PFSK-1 (cell line): ENCODE results near the gene NRXN3.

Experiments
- POLR2AphosphoS5 ChIP-seq: IDR thresholded peaks from 2 replicates; pipeline ENCODE4 v1.6.1; 2012; ENCODE audit warnings: low read depth, mild to moderate bottlenecking, control low read depth, low read length, moderate library complexity
- TAF1 ChIP-seq: IDR thresholded peaks from 2 replicates; pipeline ENCODE4 v1.6.1; 2012; ENCODE audit warnings: low read length, control low read depth, borderline replicate concordance; ENCODE audit not compliant: insufficient read depth
- TF ChIP-seq, protein P1 (sequence below), 2 experiments: IDR thresholded peaks; 2 replicates each; pipeline versions ENCODE4 v1.6.1 to v1.8.0; 2011 to 2012; ENCODE audit warnings: low read depth in 2 of 2, low read length in 2 of 2, control low read depth in 1 of 2, inconsistent platforms in 1 of 2, mild to moderate bottlenecking in 1 of 2, moderate library complexity in 1 of 2; ENCODE audit not compliant: insufficient read depth in 1 of 2

DNA sequence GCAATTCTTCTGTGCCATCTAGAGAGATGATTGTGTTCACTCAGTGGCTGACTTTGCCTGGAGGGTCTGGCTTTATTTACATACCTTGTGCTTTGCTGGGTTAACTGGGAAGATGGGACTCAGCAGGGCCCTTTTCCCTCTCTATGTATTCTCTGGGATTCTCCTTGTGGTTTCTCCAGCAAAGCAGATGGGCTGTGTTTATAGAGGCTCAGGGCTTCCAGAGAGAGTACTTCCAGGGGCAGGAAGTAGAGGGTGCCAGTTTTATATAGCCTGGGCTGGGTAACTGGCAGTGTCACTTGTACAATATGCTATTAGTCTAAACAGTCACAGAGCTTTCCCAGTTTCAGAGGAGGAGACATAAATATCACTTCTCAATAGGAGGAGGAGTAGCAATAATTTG lies 1531.2 kb downstream of the NRXN3 start:
- TF ChIP-seq, protein P1, sequence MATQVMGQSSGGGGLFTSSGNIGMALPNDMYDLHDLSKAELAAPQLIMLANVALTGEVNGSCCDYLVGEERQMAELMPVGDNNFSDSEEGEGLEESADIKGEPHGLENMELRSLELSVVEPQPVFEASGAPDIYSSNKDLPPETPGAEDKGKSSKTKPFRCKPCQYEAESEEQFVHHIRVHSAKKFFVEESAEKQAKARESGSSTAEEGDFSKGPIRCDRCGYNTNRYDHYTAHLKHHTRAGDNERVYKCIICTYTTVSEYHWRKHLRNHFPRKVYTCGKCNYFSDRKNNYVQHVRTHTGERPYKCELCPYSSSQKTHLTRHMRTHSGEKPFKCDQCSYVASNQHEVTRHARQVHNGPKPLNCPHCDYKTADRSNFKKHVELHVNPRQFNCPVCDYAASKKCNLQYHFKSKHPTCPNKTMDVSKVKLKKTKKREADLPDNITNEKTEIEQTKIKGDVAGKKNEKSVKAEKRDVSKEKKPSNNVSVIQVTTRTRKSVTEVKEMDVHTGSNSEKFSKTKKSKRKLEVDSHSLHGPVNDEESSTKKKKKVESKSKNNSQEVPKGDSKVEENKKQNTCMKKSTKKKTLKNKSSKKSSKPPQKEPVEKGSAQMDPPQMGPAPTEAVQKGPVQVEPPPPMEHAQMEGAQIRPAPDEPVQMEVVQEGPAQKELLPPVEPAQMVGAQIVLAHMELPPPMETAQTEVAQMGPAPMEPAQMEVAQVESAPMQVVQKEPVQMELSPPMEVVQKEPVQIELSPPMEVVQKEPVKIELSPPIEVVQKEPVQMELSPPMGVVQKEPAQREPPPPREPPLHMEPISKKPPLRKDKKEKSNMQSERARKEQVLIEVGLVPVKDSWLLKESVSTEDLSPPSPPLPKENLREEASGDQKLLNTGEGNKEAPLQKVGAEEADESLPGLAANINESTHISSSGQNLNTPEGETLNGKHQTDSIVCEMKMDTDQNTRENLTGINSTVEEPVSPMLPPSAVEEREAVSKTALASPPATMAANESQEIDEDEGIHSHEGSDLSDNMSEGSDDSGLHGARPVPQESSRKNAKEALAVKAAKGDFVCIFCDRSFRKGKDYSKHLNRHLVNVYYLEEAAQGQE (IDR thresholded peaks at IDR 0.05; ENCODE audit: insufficient read depth in 1 of 2, low read depth in 2 of 2, low read length in 2 of 2) = no peak
- TF ChIP-seq POLR2AphosphoS5 (no peak), TAF1 (no peak)
